Tibial nerve (tissue), 4 donors: ENCODE results near the gene ATRNL1. TPM values are rescaled to one million over a fixed set of nuclear protein-coding genes. Genes with fewer than 3 reads are reported as not detected.

Experiments
- DNase-seq, 2 donors: peaks; one replicate each; pipeline ENCODE4 v3.0.0-alpha.2; 2019; ENCODE audit warnings: low spot score in 2 of 2
- H3K27ac ChIP-seq, 4 donors: fragments of 200-600 bp; sonication (generic) in 3 of 4; one replicate each; pipeline ENCODE4 v1.5.1; 2017 to 2019; ENCODE audit warnings: mild to moderate bottlenecking in 1 of 4
- H3K27me3 ChIP-seq, 2 donors: fragments of 200-600 bp; sonication (generic) in 1 of 2; one replicate each; pipeline versions ENCODE4 v1.5.1 to v1.6.0; 2017 to 2019
- H3K36me3 ChIP-seq, 3 donors: fragments of 200-600 bp; sonication (generic); one replicate each; pipeline ENCODE4 v1.5.1; 2018 to 2019
- H3K4me1 ChIP-seq, 4 donors: fragments of 200-600 bp; sonication (generic) in 3 of 4; one replicate each; pipeline ENCODE4 v1.5.1; 2017 to 2019
- H3K4me3 ChIP-seq, 4 donors: fragments of 200-600 bp; sonication (generic) in 3 of 4; one replicate each; pipeline ENCODE4 v1.5.1; 2017 to 2019; ENCODE audit warnings: mild to moderate bottlenecking in 1 of 4, moderate library complexity in 1 of 4
- H3K9me3 ChIP-seq, 4 donors: fragments of 200-600 bp; sonication (generic) in 3 of 4; one replicate each; pipeline ENCODE4 v1.5.1; 2017 to 2019
- EP300 ChIP-seq, 2 donors: sonication (generic); formaldehyde crosslinking; IDR thresholded peaks; one replicate each; pipeline ENCODE4 v1.6.1; 2017; ENCODE audit warnings: antibody characterized with exemption in 2 of 2, mild to moderate bottlenecking in 1 of 2
- POLR2A ChIP-seq, 2 donors: fragments of 450-650 bp; IDR thresholded peaks; one replicate each; pipeline ENCODE4 v1.6.1; 2017; ENCODE audit warnings: antibody characterized with exemption in 2 of 2, mild to moderate bottlenecking in 2 of 2, moderate library complexity in 2 of 2
- WGBS, 2 donors: methylation state at CpG; one replicate each; pipeline ENCODE4 v1.1.5; 2018; 5-methylcytosine and 5-hydroxymethylcytosine counted together
- total RNA-seq, 4 donors: library from RNA; depleted of rRNA; stranded (reverse); fragments of >200 nt; gene quantifications; one replicate each; pipeline ENCODE4 v1.1.0, GENCODE V29; 2016
- TF ChIP-seq, protein P1 (sequence below), 5 experiments: fragments of 200-600 bp in 3 of 5; fragments of 450-650 bp in 2 of 5; sonication (generic) in 3 of 5; IDR thresholded peaks; one replicate each; pipeline ENCODE4 v1.5.1; 2016 to 2019; ENCODE audit warnings: antibody characterized with exemption in 5 of 5, mild to moderate bottlenecking in 3 of 5, moderate library complexity in 2 of 5

ATRNL1 gene
- total RNA-seq, 4 donors from 2014 or later = 1.0 to 5.4 (median 2.7) TPM

GRCh38 chr10:115539142-115539762 is 446.1 kb downstream of the ATRNL1 start:
- H3K9me3 ChIP-seq = no peaks in the 10 kb centered on the region
- H3K4me1 ChIP-seq = no peaks in the 10 kb centered on the region
- H3K27me3 ChIP-seq = no peaks in the 10 kb centered on the region
- TF ChIP-seq, protein P1, sequence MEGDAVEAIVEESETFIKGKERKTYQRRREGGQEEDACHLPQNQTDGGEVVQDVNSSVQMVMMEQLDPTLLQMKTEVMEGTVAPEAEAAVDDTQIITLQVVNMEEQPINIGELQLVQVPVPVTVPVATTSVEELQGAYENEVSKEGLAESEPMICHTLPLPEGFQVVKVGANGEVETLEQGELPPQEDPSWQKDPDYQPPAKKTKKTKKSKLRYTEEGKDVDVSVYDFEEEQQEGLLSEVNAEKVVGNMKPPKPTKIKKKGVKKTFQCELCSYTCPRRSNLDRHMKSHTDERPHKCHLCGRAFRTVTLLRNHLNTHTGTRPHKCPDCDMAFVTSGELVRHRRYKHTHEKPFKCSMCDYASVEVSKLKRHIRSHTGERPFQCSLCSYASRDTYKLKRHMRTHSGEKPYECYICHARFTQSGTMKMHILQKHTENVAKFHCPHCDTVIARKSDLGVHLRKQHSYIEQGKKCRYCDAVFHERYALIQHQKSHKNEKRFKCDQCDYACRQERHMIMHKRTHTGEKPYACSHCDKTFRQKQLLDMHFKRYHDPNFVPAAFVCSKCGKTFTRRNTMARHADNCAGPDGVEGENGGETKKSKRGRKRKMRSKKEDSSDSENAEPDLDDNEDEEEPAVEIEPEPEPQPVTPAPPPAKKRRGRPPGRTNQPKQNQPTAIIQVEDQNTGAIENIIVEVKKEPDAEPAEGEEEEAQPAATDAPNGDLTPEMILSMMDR (IDR thresholded peaks at IDR 0.05) = no peak
- TF ChIP-seq EP300 (IDR thresholded peaks at IDR 0.05) (no peak), POLR2A (IDR thresholded peaks at IDR 0.05) (no peak)
- H3K36me3 ChIP-seq = no peaks in the 10 kb centered on the region
- no peak for DNase-seq
- H3K4me3 ChIP-seq = no peak overlapping the region
- H3K27ac ChIP-seq = no peak overlapping the region

GRCh38 chr10:115555887-115556402 is 462.8 kb downstream of the ATRNL1 start:
- DNase-seq = no peak
- 47 to 48% methylated on average over 3 of the region's 3 CpGs for WGBS, 2 donors
- TF ChIP-seq, protein P1 (IDR thresholded peaks at IDR 0.05) = no peak
- TF ChIP-seq EP300 (IDR thresholded peaks at IDR 0.05) (no peak), POLR2A (IDR thresholded peaks at IDR 0.05) (no peak)
- no peaks in the 10 kb centered on the region for H3K36me3 ChIP-seq
- no peaks in the 10 kb centered on the region for H3K9me3 ChIP-seq
- H3K27ac ChIP-seq = no peak overlapping the region
- no peaks in the 10 kb centered on the region for H3K4me1 ChIP-seq
- no peaks in the 10 kb centered on the region for H3K27me3 ChIP-seq
- no peak overlapping the region for H3K4me3 ChIP-seq

GRCh38 chr10:115558252-115558651 is 465.1 kb downstream of the ATRNL1 start:
- no peaks in the 10 kb centered on the region for H3K36me3 ChIP-seq
- H3K27ac ChIP-seq = no peak overlapping the region
- H3K9me3 ChIP-seq = no peaks in the 10 kb centered on the region
- 47 to 56% methylated on average over 3 of the region's 3 CpGs for WGBS, 2 donors
- no peaks in the 10 kb centered on the region for H3K27me3 ChIP-seq
- TF ChIP-seq POLR2A (IDR thresholded peaks at IDR 0.05) = no peak
- TF ChIP-seq EP300 (IDR thresholded peaks at IDR 0.05) = no peak
- TF ChIP-seq, protein P1 (IDR thresholded peaks at IDR 0.05) = no peak
- no peaks in the 10 kb centered on the region for H3K4me1 ChIP-seq
- H3K4me3 ChIP-seq = no peak overlapping the region
- DNase-seq = no peak

DNA sequence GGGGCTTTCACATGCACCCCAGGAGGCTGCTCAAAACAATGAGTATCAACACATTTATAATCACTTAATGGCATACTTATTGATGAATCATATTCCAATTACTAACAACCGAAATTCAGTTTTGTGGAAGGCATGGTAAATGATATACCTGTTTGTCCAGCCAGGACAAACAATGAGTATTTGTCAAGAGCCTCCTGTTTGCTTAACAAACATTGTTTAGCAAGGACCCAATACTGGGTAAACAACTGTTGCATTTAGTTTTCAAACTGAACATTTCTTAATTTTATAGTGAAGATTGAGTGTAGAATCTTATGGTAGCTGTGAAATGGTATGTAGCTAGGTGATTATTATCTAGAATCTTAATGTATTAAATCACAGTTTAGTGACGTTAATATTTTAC is 473.7 kb downstream of the ATRNL1 start:
- no peak overlapping the region for H3K4me3 ChIP-seq
- no peak for DNase-seq
- 78 to 83% methylated on average over 2 of the region's 2 CpGs for WGBS, 2 donors
- TF ChIP-seq POLR2A (IDR thresholded peaks at IDR 0.05) = no peak
- TF ChIP-seq, protein P1 (IDR thresholded peaks at IDR 0.05) = no peak
- TF ChIP-seq EP300 (IDR thresholded peaks at IDR 0.05) = no peak
- H3K27me3 ChIP-seq = no peaks in the 10 kb centered on the region
- no peak overlapping the region for H3K27ac ChIP-seq
- H3K36me3 ChIP-seq = no peaks in the 10 kb centered on the region
- no peaks in the 10 kb centered on the region for H3K4me1 ChIP-seq
- H3K9me3 ChIP-seq = no peaks in the 10 kb centered on the region

- H3K27ac ChIP-seq = no peak overlapping the region
- DNase-seq = no peak
- no peaks in the 10 kb centered on the region for H3K36me3 ChIP-seq
- 65 to 72% methylated on average over 7 of the region's 7 CpGs for WGBS, 2 donors
- H3K4me3 ChIP-seq = no peak overlapping the region
- H3K4me1 ChIP-seq = no peaks in the 10 kb centered on the region
- no peaks in the 10 kb centered on the region for H3K27me3 ChIP-seq
- H3K9me3 ChIP-seq = no peaks in the 10 kb centered on the region
- TF ChIP-seq POLR2A (IDR thresholded peaks at IDR 0.05) (no peak), EP300 (IDR thresholded peaks at IDR 0.05) (no peak)
- TF ChIP-seq, protein P1 (IDR thresholded peaks at IDR 0.05) = no peak
Measured at GRCh38 chr10:115572740-115573455, 479.7 kb downstream of the ATRNL1 start.
